GM19328 (cell line): Measurements from ENCODE around the gene HOXB13.
"Not testable (repeated sequence)": the region's sequence is repeated elsewhere in the genome, so short reads cannot be mapped to it uniquely, and the experiment has no call there.

Experiments
- ATAC-seq: cut with Tn5 transposase; IDR thresholded peaks from one replicate; pipeline ENCODE4 v1.9.1; 2021; ENCODE audit warnings: mild to moderate bottlenecking, moderate library complexity; ENCODE audit not compliant: unreplicated experiment

The HOXB13 gene

DNA sequence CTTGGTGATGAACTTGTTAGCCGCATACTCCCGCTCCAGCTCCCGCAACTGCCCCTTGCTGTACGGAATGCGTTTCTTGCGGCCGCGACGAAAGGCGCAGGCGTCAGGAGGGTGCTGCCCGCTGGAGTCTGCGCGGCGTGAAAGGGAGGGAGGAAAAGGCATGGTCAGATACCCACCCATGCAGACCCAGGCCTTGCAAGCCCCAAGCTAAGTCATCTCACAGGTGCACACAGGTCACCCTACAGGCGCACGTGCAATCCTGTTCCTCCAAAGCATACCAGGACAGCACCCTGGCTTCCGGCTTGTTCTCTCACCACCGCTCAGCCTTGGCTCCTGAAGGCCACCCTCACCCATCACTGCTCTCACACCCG is 1.6 kb downstream of the HOXB13 start:
- no peak for ATAC-seq

DNA sequence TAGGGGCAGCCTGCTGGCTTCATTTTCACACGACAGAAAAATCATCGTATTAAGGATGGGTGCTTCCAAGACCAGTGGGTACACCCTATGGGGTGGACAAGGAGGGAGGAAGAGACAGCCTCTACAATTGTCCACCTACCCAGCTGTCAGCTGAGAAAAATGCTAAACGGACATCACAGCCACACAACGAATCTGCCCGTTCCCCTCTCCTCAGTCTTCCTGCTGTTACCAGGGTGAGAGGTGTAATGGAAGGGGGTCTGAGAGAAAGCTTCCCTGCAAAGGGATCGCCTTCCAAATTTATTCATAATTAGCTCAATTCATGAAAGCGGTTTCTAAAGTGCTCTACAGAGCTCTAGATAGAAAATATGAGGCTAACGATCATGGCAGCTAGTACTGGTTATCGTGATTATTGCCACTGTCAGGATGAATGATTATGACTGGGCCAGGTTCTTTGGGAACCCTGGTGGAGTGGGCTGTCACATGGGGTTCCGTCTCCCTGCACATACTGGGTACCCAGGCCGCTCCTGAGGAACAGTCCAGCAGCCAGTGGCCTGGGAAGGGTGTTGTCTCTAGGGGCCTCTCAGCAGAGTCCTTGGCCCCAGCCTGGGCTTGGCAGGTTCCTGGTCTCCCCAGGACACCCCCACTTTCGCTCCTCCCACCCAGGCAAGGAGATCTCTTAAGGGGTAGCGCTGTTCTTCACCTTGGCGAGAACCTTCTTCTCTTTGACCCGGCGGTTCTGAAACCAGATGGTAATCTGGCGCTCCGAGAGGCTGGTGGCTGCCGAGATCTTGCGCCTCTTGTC is 2.2 kb downstream of the HOXB13 start:
- ATAC-seq, result no peak

DNA sequence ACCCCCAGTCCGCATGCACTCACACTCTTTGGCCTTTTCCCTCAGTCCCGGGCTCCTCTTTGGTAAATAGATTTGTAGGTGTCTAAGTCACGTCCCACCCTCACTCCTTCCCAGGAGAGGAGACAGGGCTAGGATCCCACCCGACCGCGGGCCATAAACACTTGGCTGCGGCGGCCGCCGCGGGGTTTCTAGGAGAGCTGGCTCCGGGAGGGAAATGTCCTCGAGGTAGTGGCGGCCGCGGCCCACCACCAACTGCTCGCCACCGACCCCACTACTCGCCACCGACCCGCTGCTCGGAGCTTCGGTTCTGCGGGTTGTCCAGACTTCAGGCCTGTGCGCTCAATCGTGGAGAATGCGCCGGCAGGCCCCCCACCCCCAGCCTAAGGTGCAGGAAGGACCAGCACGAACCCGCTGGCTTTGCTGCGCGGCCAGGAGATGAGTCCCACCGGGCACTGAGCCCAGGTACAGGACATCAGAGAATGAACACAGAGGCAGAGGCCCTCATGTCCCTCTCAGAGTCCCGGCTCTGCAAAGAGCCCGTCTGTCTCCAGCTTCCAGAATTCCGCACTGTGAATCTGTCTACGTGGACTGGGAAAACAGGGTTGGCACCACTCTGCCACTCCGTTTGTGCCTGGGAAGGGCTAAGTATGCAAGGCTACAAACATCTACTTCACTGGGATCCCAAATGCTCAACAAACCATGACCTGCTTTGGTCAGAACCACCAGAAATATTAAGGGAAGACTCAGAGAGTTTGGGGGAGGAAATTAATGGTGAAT is 3.1 kb downstream of the HOXB13 start:
- ATAC-seq, result no peak

DNA sequence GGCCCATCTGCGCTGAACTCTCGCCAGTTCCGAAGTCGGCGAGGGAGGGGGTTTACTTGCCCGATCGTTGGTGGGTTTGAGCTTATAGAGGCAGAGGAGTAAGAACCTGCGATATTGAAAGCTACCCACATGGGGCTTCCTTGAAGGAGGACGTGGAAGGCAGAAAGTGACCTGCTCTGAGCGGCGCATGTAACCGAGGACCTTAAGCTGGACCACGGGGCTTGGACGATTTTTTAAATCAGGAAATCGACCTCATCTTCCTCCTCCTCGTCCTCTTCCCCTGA is 3.6 kb downstream of the HOXB13 start:
- ATAC-seq, result no peak

DNA sequence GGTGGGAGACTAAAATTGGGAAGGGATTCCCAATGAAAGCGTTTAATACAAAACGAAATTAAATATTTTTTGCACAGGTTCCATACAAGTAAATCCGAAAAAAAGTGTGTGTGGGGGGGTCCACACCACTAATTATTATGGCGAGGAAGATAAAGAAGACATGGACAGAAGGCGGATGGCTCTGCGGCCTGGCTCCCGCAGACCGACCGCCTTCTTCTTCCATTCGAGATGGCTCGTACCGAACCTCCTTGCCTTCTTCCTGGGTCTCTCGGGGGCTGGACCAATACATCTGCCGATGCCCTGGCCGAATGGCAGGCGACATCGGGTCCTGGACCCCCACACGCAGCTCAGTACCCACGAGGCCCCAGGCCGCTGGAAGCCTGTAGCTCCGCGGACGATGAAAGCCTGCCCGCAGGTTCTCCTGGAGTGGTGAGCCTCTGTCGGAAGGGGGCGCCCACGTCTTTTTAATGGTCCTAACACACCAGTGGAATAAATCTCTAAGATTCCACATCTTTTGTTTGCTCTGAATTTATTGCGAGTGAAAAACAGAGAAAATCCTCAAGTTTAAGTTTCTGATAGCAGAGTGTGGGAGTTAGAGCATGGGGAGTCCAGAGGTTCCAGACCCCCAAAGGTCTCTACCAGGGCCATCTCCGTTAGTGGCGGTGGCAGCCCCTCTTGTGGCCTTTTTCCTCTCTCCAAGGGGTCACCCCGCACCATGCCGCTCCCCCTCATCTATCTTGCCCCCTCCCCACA is 4.1 kb downstream of the HOXB13 start:
- no peak for ATAC-seq

DNA sequence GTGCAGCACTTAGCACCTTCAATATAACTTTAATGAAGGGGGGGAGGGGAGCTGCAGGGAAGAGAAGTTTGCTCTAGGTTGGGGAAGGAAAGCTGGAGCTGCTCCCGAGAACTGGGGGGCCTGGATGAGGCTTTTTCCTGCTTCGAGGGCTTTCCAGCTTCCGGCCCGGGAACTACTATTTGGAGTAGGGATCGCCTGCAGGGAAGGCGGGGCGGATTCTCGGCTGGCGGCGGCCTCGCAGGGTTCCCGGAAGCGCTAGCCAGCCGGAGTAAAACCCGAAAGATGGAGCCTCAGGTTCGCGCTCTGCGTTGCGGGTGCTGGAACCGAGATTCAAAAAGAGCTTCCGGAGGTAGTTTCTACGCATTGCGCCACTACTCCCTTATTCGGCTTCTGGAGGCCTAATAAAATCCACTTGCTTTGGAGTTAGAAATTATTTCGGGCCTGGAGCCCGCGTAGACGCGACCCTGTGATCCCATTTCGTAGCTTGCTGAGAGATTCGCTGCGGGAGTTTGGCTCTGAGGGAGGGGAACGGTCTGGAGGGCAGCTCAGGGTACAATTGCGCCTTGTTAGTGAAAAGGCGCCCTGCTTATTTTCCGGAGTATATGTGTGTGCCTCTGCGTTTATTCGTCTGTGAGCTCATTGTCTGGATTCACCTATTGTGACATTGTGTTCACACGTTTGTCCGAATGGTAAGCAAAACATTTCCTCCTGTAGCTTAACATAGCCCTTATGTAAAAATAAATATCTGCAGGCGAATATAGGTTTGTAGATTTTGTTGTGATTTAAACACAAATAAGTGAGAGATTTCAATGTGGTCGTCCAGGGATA is 4.9 kb downstream of the HOXB13 start:
- ATAC-seq, result no peak

DNA sequence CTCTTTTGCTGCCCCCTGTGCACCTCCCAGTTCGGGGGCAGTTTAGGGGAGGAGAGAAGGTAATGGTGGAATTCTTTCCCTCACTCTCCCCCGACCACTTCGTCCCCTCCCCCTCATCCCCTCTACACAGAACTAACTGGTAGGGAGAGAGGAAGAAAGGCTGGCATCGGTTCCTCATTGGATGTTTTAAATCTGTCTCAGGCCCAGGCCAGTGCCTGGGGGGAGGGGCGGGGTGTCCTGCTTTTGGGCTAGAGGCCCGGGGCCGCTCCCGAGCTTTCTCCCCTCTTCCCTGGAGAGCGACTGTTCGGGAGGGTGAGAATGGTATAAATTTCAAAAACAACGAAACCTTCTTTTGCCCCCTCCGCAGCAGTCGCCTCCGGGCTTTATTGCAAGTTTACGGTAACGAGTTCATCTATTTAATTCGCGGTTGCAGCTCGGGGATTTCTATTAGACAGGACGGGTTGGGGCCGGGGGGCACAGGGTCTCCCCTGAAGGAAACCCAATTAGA is 5.6 kb downstream of the HOXB13 start, which contains the start of gene PRAC2:
PRAC2 (plus strand) TSS at position 271 of the 508 bp plus-strand sequence. CDS start 1,226 bp downstream, outside the sequence.
- no peak for ATAC-seq

DNA sequence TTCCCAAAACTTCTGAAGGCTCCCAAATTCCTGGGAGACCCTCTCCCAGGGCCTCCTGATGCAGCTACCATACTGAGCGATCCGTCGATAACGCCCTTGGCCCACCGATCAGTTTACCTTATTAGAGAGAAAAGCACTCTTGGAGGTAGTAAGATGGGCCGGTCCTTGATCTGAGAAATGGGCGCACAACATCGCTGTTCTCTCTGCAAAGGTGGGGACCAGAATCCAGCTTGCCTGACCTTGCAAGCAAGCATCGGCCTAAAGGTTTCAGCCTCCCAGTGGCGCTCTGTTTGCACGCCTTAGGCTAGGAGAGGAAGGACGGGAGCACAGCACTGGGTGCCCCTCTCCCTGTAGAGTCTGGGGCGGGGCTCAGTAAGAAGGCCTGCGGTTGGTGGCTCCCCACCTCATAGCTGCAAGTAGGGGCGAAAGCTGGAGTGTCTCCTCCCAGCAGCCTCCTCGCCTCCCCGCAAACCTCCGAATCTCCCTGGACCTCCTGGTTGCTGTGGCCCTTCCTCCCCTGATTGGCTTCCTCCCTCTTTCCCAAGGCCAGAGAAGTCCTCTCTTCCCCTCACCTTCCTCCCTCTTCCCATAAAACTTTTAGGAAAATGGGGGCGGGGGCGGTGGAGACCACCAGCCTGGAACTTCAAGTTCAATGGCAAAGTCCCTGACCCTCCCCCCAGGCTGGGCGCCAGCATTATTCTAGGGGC is 6.2 kb downstream of the HOXB13 start, which contains the start of gene PRAC1:
PRAC1 (minus strand) TSS at position 318 of the 707 bp plus-strand sequence; CDS start at position 192, 126 bp downstream.
- no peak for ATAC-seq

DNA sequence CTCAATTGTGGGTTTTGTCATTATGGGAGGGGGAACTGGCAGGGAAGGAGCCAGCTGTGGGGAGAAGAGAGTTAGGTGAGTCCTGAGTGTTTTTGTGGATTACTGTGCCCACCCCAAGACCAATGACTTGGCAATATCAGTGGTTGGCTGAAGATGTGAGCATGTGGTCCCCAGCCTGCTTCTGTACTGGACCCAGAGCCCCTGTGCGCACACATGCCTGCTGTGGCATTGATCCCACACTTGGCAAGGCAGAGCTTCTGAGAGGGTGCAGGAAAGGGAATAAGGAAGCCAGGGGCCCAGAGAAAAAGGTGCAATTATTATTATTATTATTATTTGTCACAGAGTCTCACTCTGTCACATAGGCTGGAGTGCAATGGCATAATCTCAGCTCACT is 7.5 kb downstream of the HOXB13 start:
- no peak for ATAC-seq

DNA sequence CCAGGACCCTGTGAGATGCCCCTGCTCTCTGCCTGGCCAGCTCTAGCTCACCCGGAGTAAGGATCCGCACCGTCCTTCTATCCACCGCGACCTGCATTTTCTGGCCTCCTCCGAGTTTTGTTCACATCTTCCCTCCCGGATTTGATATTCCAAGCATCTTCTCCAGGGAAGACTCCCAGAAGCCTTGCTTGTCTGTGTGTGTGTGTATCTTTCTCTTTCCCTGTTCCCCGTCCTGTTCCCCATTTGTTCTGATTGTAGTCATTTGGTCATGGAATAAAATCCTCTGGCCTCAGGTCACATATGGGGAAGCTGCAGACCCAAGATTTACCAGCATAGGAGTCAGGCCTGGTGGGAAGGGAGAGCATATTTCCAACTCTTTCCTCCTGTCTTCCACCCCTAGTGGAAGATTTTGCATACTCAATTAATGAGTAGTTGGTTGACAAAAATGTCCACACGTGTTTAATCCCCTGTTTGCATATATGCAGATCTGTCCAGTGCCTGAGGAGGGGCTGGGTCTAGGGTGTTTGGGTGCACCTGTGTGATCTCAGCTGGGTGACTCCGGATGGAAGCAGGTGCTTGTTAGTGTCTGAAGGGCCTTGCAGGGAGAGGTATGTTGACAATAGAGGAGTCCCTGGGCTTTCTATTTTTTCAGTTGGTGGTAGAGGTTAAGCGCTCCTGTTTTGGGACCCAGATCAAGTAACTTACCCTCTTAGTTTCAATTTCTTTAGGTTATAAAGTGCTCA is 8.1 kb downstream of the HOXB13 start:
- no peak for ATAC-seq

DNA sequence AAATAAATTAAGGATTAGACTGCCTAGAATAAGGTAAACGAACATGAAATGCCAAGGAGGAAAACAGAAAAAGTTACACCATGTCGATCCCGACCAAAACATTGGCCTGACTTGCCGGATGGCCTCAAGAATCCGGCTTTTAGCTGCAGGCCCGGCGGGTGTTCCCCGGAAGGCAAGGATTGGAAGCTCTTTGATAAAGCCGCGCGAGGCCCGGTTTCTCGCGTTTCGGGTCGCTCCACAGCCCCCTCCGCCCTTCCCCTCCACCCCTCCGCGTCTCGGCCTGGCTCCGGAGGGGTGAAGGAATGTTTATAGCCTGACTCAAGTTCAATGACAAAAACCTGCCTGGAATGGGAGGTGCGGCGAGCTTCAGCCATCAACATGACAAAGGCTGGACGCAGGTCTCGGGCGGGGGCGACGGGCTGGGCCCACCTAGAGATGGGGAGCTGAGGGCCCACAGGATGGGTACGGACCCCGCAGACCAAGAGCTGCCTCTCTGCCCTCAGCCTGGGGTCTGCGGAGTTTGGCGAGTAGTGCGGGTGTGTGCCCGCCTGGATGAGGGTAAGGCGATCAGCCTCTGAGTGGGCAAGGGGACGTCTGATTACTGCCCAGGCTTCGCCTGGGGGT is 8.8 kb downstream of the HOXB13 start:
- ATAC-seq, result no peak

DNA sequence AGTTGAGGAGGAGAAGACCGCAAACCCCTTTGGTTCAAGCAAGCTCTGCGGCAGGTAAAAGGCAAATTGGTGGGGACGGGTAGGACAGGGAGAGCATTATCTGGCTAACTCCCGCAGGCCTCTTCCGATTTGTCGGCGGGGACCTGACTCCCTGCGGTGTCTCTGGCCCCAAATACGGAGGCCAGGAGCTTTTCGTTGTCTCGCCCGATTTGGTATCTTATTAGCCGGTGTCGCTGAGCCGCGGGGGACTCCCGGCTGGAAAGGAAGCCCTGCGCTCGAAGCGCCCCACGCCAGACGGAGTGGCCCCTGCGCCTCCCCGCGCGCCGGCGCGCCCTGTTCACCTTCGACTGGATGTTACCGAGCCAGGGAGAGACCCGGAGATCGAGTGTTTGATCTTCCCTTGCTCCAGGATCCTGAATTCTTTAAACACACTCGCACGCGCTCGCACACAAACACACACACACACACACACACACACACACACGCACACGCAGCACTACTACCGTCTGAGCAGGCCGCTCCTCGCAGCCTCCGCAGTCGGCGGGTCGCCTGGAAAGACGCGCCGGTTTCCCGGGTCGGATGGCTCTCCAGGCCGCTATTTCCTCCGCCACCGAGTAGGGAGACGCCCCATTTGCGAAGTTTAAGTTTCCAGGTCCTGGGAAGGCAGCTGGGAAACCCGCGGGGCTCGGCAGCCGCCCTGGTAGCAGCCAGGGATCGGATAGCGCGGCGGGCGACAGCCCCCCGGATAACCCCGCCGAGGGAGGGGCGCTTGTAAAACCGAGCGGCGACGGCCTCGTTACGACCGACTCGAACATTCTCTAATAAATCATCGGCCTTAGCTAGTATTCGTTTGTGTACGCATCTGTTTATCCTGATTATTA is 9.5 kb downstream of the HOXB13 start:
- no peak for ATAC-seq

DNA sequence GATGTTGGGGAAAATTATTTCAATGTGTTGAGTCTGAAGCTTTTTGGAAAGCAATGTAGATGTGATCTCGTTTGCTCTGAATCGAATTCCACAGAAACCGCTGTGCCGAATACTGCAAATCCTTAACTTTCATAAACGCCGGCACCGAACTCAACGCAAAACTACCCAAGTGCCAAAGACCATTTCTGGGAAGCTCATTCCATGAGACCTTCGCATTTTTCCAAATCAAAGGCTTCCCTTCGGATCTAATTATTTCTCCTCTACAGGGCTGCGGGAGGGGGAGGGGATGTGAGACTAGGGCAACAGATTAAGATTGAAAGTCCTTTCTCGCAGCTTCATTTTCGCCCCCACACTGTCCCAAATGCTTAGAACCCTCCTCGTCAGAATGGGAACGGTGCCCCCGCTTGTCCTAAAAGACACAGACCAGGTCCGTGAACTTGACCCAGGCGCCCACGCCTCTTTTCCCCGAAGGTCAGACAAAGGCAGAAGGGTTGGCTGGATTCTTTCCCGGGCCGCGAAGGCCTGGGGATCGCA is 10.3 kb downstream of the HOXB13 start:
- no peak for ATAC-seq

DNA sequence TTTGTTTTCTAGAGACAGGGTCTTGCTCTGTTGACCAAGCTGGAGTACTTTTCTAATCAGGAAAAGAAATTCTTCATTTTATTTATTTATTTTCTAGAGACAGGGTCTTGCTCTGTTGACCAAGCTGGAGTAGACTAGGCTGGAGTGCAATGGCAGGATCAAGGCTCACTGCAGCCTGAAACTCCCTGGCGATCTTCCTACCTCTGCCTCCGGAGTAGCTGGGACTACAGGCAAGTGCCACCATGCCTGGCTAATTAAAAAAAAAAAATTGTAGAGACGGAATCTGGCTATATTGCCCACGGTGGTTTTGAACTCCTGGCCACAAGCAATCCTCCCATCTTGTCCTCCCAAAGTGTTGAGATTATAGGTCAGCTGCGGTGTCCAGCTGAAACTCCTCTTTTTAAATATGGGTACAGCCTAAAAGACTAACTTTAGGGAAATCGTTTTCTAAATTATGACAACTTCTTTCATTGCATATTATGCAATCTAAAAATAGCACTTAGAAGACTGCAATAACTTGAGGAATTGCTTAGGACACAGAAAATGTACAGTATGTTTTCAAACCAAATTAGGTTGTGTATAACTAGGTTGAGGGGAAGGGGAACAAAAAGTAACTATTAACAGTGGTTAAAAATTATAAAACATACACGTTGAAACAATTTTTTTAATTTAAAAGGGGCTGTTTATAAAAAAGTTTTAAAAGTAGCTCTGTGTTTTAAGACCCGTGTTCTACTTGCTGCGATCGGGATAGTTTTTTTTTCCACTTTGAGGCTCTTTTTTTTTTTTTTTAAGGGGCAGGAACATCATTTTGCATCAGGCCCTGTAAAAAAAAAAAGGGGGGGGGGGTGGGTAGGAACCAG is 11.0 kb downstream of the HOXB13 start:
- no peak for ATAC-seq

DNA sequence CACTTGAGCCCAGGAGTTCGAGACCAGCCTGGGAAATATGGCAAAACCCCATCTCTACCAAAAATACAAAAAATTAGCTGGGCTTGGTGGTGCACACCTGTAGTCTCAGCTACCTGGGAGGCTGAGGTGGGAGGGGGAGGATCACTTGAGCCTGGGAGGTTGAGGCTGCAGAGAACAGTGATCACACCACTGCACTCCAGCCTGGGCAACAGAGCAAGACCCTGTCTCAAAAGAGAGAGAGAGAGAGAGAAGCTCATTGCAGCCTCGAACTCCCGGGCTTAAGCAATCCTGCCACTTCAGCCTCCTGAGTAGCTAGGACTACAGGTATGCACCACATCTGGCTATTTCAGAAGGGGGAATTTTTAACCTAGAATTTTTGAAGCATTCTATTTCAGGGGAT is 12.0 kb downstream of the HOXB13 start:
- not testable (repeated sequence) for ATAC-seq
